ENCODE data around the gene FRRS1.
"Not testable (repeated sequence)": the region's sequence is repeated elsewhere in the genome, so short reads cannot be mapped to it uniquely, and the experiment has no call there.

The FRRS1 gene

GRCh38 chr1:99768104-99768503, 1.7 kb upstream of the FRRS1 start:
- DNase-seq (ENCODE audit: low spot score) = peak; percentile 68

- no peak for DNase-seq (ENCODE audit: low spot score)
Observed at GRCh38 chr1:99764909-99765308, 1.5 kb downstream of the FRRS1 start.

- DNase-seq (ENCODE audit: low spot score) = no peak
Observed at GRCh38 chr1:99764439-99764838, 2.0 kb downstream of the FRRS1 start.

GRCh38 chr1:99763956-99764355, 2.5 kb downstream of the FRRS1 start:
- DNase-seq (ENCODE audit: low spot score) = no peak

GRCh38 chr1:99761774-99762173, 4.7 kb downstream of the FRRS1 start:
- no peak for DNase-seq (ENCODE audit: low spot score)

GRCh38 chr1:99759518-99760160, 6.8 kb downstream of the FRRS1 start:
- DNase-seq (ENCODE audit: low spot score) = no peak

GRCh38 chr1:99758686-99759517, 7.5 kb downstream of the FRRS1 start:
- not testable (repeated sequence) for DNase-seq (ENCODE audit: low spot score)

- DNase-seq (ENCODE audit: low spot score) = no peak
Observed at GRCh38 chr1:99758073-99758511, 8.3 kb downstream of the FRRS1 start.

- DNase-seq (ENCODE audit: low spot score) = no peak
Observed at GRCh38 chr1:99756598-99756997, 9.8 kb downstream of the FRRS1 start.

GRCh38 chr1:99755664-99756063, 10.8 kb downstream of the FRRS1 start:
- DNase-seq (ENCODE audit: low spot score) = no peak

- no peak for DNase-seq (ENCODE audit: low spot score)
Observed at GRCh38 chr1:99754697-99755096, 11.7 kb downstream of the FRRS1 start.

GRCh38 chr1:99754055-99754626, 12.3 kb downstream of the FRRS1 start:
- DNase-seq (ENCODE audit: low spot score) = no peak

GRCh38 chr1:99751877-99752504, 14.4 kb downstream of the FRRS1 start:
- DNase-seq (ENCODE audit: low spot score) = no peak

GRCh38 chr1:99749504-99750347, 16.7 kb downstream of the FRRS1 start:
- DNase-seq (ENCODE audit: low spot score) = no peak

- DNase-seq (ENCODE audit: low spot score) = no peak
Observed at GRCh38 chr1:99748419-99748818, 18.0 kb downstream of the FRRS1 start.

- DNase-seq (ENCODE audit: low spot score) = no peak
Observed at GRCh38 chr1:99745684-99746083, 20.8 kb downstream of the FRRS1 start.

GRCh38 chr1:99745061-99745460, 21.4 kb downstream of the FRRS1 start:
- DNase-seq (ENCODE audit: low spot score) = no peak

GRCh38 chr1:99740141-99740540, 26.3 kb downstream of the FRRS1 start:
- no peak for DNase-seq (ENCODE audit: low spot score)

- DNase-seq (ENCODE audit: low spot score) = peak; percentile 47
Observed at GRCh38 chr1:99738858-99739465, 27.5 kb downstream of the FRRS1 start.

GRCh38 chr1:99737016-99737415, 29.4 kb downstream of the FRRS1 start:
- DNase-seq (ENCODE audit: low spot score) = peak; percentile 65

- no peak for DNase-seq (ENCODE audit: low spot score)
Observed at GRCh38 chr1:99735852-99736251, 30.6 kb downstream of the FRRS1 start.

All from cerebellar cortex (tissue), 1 donor.